ENCODE measurements around the gene HOXA10.

DNA sequence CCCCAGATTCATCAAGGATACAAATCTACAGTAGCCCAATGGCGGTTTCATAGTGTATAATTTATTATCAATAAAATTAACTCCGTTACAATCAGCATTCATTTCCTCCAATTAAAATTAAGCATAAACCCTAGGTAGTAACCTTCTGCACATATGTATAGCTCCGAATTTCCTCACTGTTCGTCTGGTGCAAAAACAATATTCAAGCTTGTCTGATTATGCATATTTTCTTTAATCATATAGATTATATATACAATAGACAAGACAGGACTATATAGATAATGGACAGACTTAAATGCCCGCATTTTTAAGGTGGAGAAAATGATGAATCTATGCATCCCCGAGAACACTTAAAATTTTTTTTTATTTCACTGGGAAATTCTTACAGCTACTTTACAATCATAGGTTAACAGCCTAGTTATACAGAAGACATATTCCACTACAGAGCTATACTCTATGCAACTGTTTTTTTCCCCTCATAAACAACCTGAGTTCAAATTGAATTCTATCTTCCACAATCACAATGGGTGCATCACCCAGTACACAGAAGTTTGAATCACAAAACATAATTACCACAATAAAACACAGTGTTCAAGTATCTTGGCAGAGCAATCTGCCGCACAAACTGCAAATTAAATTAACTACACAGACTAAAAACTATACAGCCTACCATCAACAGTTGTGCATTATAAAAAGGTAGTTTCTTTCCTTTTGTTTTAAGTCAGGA, 11.4 kb downstream of the HOXA10 start:
- TF ChIP-seq POLR2A (IDR thresholded peaks at IDR 0.05) (no peak), POLR2AphosphoS5 (IDR thresholded peaks at IDR 0.05) (no peak), EP300 (IDR thresholded peaks at IDR 0.05) (no peak)
- TF ChIP-seq, protein P1, sequence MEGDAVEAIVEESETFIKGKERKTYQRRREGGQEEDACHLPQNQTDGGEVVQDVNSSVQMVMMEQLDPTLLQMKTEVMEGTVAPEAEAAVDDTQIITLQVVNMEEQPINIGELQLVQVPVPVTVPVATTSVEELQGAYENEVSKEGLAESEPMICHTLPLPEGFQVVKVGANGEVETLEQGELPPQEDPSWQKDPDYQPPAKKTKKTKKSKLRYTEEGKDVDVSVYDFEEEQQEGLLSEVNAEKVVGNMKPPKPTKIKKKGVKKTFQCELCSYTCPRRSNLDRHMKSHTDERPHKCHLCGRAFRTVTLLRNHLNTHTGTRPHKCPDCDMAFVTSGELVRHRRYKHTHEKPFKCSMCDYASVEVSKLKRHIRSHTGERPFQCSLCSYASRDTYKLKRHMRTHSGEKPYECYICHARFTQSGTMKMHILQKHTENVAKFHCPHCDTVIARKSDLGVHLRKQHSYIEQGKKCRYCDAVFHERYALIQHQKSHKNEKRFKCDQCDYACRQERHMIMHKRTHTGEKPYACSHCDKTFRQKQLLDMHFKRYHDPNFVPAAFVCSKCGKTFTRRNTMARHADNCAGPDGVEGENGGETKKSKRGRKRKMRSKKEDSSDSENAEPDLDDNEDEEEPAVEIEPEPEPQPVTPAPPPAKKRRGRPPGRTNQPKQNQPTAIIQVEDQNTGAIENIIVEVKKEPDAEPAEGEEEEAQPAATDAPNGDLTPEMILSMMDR (IDR thresholded peaks at IDR 0.05), result no peak

Measured in stomach (tissue), 4 donors.